G401.6 (cell line): ENCODE data around the gene VPS39.
"Not testable (repeated sequence)": the region's sequence is repeated elsewhere in the genome, so short reads cannot be mapped to it uniquely, and the experiment has no call there.

ENCODE experiments used
- FAIRE-seq: peaks from 2 replicates; lab custom pipeline; 2012; peaks lifted over from hg19 to GRCh38; lab: Jason Lieb, UNC

VPS39 gene, protein sequence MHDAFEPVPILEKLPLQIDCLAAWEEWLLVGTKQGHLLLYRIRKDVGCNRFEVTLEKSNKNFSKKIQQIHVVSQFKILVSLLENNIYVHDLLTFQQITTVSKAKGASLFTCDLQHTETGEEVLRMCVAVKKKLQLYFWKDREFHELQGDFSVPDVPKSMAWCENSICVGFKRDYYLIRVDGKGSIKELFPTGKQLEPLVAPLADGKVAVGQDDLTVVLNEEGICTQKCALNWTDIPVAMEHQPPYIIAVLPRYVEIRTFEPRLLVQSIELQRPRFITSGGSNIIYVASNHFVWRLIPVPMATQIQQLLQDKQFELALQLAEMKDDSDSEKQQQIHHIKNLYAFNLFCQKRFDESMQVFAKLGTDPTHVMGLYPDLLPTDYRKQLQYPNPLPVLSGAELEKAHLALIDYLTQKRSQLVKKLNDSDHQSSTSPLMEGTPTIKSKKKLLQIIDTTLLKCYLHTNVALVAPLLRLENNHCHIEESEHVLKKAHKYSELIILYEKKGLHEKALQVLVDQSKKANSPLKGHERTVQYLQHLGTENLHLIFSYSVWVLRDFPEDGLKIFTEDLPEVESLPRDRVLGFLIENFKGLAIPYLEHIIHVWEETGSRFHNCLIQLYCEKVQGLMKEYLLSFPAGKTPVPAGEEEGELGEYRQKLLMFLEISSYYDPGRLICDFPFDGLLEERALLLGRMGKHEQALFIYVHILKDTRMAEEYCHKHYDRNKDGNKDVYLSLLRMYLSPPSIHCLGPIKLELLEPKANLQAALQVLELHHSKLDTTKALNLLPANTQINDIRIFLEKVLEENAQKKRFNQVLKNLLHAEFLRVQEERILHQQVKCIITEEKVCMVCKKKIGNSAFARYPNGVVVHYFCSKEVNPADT

GRCh38 chr15:42207674-42208579 is at the start of gene VPS39:
Gene VPS39 (minus strand): TSS chr15:42208304. CDS start chr15:42208153, 151 bp downstream.
- FAIRE-seq = peak; percentile 75

GRCh38 chr15:42253300-42253699 is 45.2 kb upstream of the VPS39 start:
- FAIRE-seq = no peak

DNA sequence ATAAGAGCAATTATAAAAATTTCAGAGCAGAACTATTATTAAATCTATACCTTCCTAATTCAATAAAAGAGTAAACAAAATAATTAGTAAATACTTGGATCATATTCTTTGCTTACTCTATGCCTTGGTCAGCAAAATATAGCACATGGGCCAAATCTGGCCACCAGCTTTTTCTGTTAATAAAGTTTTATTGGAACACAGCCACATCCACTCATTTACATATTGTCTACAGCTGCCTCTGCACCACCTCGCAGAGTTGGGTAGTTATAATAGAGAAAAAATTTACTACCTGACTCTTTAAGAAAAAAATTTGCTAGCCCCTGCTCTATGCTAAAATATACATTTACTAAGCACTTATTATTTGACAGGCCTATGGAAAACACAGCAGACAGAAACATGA is 32.7 kb upstream of the VPS39 start:
- no peak for FAIRE-seq

GRCh38 chr15:42239528-42240182 is 31.6 kb upstream of the VPS39 start:
- FAIRE-seq = no peak

- no peak for FAIRE-seq
These were observed 25.0 kb upstream of the VPS39 start for GRCh38 chr15:42233107-42233506.

GRCh38 chr15:42232606-42233005 is 24.5 kb upstream of the VPS39 start:
- FAIRE-seq = no peak

- peak; percentile 30 for FAIRE-seq
These were observed 23.0 kb upstream of the VPS39 start for GRCh38 chr15:42231088-42231487.

DNA sequence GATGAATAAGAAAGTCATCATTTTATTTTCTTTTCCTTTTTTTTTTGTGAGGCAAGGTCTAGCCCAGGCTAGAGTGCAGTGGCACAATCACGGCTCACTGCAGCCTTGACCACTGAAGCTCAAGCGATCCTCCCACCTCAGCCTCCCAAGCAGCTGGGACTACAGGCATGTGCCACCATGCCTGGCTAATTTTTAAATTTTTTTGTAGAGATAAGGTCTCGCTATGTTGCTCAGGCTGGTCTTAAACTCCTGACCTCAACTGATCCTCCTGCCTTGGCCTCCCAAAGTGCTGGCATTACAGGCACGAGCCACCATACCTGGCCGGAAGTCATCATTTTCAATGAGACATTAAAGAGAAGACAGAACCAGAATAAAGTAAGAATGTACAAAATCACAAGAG is 20.9 kb upstream of the VPS39 start:
- not testable (repeated sequence) for FAIRE-seq

DNA sequence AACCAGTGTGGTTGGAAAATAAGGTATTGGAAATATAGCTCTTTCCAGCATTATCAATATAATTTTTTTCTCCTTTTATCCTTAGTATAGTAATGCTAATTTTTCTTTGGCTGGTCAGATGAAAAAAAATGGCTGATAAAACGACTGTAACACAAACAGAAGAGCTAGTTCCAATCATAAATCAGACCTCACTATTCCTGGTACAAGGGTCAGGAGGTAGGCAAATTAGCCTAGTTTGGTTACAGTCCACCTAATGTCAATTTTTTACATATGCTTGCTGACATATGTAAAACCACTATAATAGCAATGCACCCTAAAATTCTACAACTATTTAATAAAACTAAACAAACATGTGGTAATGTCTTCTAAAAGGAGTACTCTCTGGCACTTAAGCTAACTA is 19.9 kb upstream of the VPS39 start:
- no peak for FAIRE-seq

DNA sequence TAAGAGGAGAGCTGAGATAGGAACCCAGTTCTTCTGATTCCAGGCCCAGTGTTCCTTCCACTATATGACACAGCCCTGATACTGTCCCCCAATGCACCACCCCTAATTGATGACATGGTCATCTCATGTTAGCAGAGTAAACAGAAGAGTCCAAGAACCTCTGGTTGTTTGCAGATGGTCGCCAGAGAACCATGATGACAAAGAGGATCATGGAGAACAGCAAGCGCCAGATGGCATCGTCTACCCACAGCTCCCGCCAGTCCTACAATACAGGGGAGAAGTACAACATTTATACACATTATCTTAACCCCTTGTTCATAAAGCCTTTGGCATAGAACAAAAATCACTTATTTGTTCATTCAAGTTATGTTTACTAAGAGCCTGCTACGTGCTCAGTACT is 18.5 kb upstream of the VPS39 start:
- no peak for FAIRE-seq

DNA sequence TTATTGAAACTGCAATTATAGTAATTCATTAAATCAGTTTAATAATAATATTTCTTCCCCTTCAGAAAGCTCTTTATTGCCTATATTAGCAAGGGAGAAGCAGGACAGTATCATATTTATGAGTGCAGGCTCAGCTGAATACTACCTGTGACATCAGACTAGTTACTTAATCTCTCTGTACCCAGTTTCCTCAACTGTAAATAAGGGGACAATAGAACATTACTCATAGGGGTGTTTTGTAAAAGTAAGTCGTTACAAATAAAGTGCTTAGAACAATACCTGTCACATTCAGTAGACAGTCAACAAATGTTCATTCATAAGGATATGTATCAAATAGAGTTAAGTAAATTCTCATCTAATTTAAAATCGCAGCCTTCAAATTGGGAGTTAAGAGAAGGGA is 12.1 kb upstream of the VPS39 start:
- no peak for FAIRE-seq

- FAIRE-seq = no peak
These were observed 11.0 kb upstream of the VPS39 start for GRCh38 chr15:42218953-42219592.

DNA sequence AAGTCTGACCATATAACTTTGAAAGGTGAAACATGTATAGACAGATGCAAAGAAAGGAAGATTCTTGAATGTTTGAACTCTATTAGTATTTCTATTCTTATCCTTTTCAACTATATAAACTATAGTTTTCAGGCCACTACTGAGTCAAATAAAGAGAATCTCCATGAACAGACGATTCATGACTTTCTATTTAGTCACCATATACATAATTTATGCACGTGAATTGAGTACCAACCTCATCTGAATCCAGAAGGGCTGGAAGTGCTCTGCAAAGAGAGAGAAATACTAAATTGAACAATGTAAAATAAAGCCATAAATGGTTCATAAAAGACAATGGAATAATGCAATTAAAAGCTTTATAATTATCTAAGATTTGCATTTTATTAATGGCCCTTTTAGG is 9.5 kb upstream of the VPS39 start:
- no peak for FAIRE-seq

GRCh38 chr15:42215913-42216829 is 8.1 kb upstream of the VPS39 start:
- no peak for FAIRE-seq

GRCh38 chr15:42214600-42214999 is 6.5 kb upstream of the VPS39 start:
- FAIRE-seq = no peak

GRCh38 chr15:42213511-42213910 is 5.4 kb upstream of the VPS39 start:
- no peak for FAIRE-seq

- no peak for FAIRE-seq
These were observed 2.6 kb upstream of the VPS39 start for GRCh38 chr15:42210696-42211095.

DNA sequence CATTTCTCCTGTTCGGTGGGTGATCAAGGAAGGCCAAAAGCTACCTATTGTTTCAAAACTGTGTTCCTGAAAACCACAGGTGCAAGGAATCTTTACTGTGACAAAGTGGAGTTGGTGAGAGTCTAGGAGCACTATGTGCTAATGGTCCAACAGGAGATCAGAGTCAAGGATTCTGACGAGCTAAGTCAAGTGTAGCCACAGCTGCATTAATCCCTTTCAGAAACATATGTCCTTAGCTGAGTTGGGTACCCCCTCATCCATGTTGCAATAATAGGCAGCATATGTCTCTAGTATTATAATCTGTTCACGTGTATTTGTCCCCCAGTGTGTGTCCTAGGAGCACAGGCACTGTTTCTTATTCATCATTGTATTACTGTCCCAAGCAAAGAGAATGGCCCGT is 1.7 kb downstream of the VPS39 start:
- no peak for FAIRE-seq

GRCh38 chr15:42203891-42204290 is 4.2 kb downstream of the VPS39 start:
- no peak for FAIRE-seq

DNA sequence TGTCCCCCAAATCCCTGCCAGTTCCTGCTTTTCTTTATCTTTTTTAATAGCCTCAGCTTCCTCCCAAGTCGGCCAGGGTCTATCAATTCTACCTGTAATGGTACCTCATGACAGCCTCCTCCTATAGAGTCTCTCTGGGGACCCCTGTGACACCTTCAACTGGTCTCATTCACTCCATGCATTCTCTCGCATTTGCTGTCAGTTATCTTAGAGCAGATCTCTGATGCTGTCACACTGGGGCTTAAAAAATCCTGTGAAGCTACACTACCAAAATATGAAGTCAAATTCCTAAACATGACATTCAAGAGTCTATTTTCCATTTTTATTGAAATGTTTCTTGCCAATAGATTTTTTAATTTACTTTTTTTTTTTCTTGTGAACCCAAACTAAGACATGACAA is 5.5 kb downstream of the VPS39 start:
- no peak for FAIRE-seq
